Activated T-cell treated with anti-CD3 and anti-CD28 coated beads for 1 hour (primary cell): ENCODE results near the gene LRRC4C.

Experiments
- DNase-seq: peaks from one replicate; pipeline ENCODE4 v3.0.0-alpha.2; 2020; ENCODE audit warnings: low read depth

Gene LRRC4C

DNA sequence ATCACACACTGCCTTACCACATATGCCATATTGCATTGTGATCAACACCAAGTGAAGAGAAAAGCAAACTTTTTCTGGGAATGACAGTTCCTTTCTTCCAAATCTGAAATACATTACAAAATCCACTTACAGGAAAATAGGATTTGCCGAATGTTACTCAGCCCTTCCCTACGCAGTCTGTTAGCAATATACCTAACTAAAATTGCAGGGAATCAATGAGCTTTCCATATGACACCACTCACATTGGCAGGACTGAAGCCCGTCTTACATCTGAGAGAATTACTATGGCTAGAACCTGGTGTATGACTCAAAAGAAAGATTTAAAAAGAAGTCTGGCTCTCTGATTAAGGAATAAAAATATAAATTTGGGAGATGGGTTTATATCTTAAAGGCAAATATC lies 136.0 kb downstream of the LRRC4C start:
- DNase-seq: no peak

DNA sequence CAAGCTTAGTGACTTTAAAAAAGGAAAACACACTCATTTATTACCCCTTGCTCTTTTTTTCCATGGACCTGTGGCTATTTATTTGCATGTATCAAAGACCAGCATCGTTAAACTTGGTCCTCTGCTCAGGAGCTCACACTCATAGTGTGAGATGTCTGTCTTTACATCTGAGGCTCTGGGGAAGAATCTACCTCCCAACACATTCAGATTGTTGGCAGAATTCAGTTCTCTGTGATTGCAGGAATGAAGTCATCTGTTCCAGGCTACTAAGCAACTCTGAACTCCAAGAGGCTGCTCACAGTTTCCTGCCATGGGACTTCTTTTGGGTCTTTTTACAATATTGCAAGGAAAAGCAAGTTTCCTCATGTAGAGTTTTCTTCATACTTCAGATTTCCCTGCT lies 138.8 kb downstream of the LRRC4C start:
- no peak for DNase-seq

DNA sequence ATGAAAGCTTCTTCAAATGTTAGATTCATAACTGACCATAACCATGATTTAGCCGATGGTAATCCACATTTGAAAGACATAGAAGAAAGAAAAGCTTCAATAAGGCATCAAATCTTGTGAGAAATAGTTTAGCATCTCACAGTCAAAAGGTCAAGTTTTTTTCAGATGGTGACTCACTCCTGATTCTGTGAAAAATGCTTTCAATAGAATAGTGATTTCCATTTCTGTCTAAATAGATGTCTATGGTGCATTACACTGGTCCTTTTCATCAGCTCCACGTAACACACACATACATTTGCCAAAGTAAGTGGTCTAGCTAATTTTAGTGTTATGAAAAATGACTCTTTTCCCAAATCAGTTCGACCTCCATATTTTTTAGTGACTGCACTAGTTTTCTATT lies 139.2 kb downstream of the LRRC4C start:
- DNase-seq: no peak

DNA sequence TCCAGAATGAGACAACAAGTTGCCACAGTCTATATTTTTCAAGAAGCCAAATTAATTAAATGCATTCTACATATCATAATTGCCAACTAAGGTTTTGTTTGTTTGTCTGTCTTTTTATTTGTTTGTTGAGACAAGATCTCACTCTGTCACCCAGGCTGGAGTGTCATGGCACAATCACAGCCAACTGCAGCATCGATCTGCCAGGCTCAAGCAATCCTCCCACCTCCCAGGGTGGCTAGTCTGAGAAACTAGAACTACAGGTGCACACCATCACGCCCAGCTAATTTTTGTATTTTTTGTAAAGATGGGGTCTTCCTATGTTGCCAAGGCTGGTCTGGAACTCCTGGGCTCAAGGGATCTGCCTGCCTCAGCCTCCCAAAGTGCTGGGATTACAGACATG lies 140.0 kb downstream of the LRRC4C start:
- DNase-seq: no peak

DNA sequence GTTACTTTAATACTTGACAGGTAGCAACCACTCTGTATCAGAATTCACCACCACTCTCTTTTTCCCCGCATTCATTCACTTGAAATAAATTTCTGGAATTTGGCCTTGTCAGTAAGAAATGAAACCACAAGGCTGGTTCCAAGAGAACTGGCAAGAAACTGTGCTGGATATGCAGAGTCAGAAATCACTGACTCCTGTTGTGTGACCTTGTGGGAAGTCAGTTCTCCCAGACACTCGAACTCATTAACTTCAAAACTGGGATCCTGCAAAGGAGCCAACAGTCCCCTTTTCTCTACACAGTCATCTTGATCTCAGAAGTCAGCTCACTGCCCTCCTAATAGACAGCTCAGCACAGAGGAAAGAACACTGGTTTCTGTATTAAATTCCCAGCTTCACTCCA lies 142.7 kb downstream of the LRRC4C start:
- DNase-seq: no peak

DNA sequence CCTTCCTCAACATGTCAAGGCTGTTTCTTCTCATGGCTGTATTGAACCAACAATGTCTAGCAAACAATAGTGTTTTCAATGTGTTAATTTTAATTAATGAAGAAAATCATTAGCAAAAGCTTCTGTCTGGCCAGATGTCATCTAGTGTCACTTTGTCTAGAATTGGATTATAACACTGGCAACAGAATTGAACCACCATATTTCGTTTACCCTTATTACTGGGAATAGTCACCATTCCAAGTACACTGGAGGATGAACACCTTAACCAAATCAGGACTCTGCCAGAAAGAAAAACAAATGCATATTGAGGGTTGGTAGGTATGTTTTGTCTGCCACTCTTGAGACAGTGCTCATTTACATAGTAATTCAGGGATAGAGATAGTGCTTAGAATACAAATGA lies 146.2 kb downstream of the LRRC4C start:
- DNase-seq: no peak

DNA sequence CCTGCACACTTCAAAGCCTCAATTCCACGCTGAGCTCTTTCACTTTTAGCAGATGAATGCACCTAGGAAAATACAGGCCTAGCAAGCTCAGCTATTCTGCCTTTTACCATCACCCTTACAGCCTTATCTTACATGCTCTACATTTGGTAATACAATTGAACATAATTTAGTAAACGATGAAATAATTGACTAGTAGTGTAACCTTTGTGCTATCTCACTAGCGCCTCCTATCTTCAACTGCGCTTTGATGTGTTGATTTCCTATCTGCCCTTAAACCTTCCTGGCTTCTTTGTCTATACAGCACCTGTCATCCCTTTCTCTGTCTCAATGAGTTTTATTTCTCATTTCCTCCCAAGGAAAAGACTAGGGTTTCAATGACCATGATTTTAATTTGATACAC lies 149.7 kb downstream of the LRRC4C start:
- no peak for DNase-seq

DNA sequence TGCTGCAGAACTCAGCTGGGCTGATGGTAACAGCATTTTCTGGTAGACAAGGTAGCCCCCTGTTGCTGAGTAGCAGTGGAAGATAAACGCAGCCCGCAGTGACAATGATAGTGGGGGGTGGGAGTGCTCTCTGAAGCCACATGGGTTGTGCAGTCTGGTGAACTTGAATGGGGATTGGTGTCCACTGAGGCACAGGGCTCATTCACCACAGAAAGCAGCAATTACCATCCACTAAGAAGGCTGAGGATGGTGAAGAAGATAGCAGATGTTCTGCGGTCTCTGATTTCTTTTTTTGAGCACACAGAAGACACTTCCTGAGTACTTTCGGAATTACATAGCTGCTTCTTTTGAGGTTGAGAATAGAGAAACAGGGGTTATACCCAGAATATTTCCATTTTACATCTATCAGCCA lies 150.3 kb downstream of the LRRC4C start:
- no peak for DNase-seq

DNA sequence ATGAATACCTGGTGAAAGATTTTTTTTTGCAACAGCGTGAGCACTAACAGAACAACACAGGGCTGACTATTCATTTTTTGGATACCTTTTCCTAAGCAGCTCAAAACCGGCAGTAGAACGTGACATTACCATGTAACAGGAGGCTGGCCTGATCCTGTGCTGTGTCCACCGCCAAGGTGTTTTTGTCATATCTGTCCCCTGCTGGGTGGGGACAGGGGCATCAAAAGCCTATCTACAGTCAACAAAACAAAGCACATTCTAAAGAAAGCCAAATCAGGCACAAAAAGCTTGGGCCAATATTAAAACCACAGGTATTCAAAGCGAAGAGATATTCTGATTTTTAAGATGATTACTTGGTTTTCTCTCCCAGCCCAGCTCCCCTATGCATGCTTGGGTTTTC lies 151.2 kb downstream of the LRRC4C start:
- no peak for DNase-seq

DNA sequence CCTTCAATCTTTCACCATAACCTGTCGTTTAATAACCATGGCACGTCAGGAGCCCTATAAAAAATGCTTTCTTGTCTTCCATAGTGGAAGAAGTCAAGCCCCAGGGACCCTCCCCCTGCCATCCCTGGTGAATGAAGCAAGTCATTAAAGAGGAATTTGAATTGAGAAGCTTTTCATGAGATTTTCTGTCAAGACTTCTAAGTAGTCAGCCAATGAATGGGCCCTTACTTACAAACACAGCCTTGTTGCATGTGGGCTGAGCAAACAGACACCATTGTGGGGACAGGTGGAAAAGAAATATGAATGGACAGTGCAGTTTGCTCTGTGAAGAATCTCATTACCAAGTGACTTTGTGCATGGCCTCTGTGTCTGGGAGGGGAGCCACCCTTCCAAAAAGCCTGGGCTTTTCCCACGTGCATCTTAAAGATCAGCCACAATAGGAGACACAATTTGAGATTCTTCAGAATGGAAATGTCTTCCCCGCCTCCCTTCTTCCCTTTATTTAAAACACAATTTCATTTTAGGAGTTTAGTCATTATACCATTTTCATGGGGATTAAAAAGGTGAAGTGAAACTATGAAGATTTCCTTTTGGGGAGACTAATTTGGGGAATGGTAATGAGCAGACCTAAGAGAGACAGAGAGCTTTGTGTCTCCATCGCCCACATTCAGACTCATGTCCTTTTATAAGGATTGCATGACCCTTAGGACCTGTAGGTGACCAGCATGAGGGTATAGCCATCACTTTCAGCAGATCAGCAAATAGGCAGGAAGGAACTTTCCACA lies 152.0 kb downstream of the LRRC4C start:
- no peak for DNase-seq

DNA sequence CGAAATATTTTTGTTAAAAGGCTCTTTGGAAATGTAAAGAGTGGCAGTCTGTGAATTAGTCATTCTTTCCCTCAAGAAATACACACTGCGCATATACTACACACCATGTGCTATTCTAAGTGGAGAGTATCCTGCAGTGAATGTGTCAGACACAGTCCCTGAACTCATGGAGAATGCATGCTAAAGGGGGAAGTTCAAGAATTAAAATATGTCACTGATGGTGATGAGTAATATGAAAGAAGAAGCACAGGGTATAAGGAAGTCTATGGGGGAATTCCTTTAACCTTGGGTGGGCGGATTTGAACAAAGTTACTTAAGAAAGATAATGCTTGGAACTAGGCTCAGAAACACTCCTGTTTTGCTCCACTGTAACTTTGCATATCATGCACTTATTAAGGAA lies 153.0 kb downstream of the LRRC4C start:
- no peak for DNase-seq

DNA sequence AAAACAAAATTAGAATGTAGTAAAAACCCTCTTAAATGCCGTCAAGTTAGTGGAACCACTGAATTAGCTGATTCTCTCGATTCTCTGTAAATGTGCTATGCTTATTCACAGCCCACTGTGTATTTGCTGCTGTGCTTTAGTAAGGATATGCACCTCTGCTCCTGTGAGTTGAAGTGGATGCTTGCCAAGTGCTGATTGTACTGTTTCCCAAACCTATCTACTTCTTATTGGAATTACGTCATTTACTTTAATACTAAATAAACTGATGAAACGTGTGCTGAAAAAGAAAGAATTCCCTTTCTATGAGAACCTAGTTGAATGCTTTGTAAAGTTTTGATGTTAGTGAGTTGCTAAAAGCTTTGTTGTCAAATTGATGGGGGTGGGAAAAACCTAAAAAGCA lies 158.4 kb downstream of the LRRC4C start:
- no peak for DNase-seq

DNA sequence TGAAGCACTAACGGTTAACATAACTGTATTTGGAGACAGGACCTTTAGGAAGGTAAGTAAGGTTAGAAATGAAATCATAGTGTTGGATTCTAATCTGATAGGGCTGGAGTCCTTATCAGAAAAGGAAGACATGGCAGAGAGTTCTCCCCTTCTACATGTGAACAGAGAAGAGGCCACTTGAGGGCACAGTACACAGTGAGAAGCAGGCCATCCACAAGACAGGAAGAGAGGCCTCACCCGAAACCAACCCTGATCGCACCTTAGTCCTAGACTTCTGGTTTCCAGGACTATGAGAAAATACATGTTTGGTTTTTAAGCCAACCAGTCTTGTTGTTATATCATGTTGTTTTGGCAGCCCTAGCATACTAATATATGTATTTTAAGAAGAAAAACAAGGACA lies 170.0 kb downstream of the LRRC4C start:
- no peak for DNase-seq

DNA sequence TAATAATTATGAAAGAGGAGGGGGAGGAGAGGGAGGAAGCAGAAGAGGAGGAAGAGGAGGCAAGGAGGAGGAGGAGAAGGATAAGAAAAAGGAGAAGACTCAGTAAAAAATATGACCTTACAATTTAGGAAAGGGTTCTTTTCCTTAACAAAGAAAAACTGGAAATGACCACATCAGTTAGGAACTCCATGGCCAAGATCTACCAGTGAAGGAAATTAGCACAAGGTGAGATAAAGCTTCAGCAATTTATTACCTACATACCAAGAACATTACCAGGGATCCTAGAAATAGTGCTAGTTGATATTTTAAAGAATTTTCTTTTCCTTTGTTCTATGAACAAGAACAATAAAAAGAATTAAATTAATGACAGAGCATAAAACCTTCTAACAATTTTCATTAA lies 172.7 kb downstream of the LRRC4C start:
- no peak for DNase-seq

DNA sequence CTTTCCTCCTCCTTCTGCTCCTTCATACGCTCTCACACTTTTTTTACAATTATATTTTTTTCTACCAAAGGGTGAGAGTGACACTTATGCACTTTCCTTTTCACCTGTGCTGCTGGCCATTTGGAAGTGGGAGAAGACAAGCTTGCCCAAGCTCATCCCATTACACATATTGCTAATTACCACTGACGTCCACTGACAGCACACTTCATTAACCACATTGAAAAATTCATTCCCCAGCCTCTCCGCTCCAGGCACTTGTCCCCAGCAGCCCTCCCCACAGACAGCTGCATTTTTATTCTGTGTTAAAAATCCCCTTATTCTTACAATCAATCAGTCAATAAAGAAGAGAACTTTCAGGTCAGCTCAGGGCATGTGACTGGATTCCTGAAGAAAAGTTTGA lies 175.1 kb downstream of the LRRC4C start:
- no peak for DNase-seq

DNA sequence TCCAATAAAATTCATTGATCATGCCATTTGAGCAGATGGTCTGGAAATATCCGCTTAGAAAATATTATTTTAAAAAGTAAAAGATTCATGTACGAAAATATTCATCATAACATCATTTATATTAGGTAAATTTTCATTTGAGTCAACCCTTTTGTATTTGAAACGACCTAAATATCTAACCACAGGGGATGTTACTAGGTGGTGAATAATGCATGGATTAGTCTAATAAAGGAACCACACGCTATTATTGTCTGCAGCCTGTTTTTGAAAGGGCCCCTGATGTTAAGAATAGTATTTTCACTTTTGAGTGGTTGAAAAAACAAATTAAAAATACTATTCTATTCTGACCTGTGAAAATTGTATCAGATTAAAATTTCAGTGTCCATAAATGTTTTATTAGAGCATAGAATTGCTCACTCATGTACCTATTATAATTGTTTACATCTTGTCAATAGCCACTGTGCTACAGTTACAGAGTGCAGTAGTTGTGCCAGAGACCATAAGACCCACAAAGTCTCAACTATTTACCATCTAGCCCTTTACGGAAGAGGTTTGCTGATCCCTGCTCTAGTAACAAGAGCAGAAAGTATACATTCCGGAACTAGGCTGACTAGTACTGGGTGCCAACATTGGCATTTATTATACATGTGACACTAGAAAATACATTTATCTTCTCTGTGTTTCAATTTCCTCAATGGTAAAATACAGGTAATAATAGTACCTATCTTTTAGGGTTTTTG lies 176.1 kb downstream of the LRRC4C start:
- no peak for DNase-seq

DNA sequence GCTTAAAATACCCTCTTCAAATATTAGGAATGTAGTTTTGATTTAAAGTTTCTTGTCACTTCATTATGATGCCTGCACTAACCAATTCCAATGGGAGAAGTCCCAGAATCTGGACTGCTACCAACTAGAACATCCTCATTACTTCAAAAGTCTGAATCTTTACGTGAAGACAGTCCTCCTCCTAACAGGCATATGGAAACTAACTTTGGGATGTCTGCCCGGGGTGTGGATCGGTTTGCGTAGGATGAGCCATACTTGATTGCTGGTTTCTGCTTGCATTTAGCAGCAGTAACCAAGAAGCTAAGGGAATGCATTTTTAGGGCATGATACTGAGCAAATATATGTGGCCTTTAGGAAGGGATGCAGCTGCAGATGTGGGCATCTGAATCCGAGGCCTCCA lies 177.1 kb downstream of the LRRC4C start:
- DNase-seq: no peak

DNA sequence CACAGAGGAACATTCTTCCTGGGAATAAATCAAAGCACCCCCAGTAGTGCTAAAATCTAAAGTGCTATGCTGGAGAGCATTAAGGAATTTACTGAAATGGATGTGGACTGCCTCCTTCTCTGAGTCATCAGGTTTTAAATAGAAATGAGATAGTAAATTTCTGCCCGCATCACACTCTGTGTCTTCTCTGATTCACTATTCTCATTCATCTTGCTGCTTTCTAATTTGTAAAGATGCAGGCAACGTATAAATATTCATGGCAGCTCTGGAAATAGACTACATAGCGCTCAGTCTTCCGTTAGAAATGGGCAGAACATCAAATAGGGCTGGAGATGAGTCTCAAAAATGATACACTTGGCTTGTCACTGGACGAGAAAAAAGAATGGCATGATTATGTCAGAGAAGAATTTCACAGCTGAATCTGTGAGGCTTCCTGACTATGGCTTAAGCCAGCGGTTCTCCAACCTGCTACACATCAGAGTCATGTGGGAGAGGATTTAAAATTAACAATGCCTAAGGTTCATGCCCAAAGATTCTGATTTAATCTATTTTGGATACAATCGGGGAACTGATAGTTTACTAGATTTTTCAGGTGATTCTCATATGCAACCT lies 178.2 kb downstream of the LRRC4C start:
- DNase-seq: no peak

DNA sequence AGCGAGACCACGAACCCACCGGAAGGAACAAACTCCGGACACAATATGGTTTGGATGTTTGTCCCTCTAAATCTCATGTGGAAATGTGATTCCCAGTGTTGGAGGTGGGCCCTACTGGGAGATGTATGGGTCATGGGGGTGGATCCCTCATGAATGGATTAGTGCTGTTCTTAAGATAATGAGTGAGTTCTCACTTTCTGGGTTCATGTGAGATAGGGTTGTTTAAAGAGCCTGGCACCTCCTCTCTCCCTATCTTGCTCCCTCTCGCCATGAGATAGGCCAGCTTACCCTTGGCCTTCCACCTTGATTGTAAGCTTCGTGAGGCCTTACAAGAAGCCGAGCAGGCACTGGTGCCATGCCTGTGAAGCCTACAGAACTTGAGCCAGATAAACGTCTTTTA lies 184.6 kb downstream of the LRRC4C start:
- no peak for DNase-seq

DNA sequence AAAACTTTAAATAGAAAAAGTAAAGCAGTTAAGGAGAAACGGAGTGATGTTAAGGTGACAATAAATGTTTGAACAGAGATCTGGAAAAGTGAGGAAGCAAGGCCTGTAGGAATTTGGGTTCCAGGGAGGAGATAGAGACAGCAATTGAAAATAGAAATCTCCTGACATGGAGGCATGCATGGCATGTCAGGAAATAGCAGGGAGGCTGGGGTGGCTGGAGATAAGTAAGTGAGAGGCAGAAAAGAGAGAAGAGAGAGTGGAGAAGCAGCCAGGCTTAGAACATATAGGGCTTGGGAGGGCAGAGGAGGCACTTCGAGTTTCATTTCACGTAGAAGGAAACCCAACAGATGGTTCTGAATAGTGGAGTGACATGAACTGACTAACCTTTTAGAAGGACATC lies 185.5 kb downstream of the LRRC4C start:
- DNase-seq: no peak

DNA sequence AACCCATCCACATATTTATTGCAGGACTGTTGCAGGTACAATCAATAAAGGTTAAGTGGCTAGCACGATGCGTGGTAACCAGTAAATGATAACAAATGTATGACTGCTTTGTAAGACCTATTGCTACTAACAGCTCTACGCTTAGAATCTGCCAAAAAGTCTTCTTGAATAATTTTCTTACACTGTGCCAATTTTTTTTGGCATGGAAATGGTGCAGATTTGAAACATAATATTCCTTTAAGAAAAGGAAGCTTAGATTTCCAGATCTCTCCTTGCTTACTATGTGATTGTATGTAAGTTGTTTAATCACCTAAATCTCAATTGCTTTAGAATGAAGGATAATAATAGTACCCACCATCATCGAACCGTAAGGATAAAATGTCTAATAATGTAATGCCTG lies 192.0 kb downstream of the LRRC4C start:
- DNase-seq: no peak

DNA sequence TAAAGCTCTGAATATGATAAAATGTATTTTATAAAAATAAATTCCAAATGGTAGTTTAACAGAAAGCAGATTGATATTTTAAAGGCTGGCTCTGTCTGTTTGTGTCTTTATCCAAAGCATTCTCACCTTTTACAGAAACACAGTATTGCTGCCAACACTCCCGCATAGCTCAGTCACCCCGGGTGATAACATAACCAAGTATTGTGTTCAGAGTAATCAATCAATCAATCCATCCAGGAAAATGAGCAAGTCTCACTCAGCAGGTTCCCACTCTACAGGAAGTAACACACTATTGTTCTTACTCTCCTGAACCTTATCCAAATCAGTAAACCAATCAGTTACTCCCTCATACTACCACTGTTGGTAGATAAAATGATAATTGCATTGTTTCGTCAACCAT lies 203.4 kb downstream of the LRRC4C start:
- DNase-seq: no peak

DNA sequence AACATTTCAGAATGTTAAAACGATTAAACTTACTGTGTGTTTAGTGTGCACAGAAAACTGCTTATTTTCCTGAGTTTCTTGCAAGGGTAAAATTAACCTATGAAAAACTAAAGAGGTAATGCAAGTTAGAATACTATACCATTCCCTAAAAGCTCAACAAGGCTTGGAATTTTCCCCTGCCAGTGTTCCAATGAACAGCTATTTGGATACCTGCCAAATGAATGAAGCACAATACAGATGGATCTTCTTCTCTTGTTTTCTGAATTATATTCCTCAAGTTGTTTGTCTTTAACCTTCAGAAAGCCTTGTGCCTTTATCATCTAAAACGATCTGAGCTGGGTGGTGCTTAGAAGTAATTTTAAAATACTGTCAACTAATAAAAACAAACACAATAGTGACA lies 204.5 kb downstream of the LRRC4C start:
- no peak for DNase-seq
